Keratinocyte (primary cell): ENCODE results near the gene RUFY3.

Experiments used
- EZH2 ChIP-seq: IDR thresholded peaks from one replicate; pipeline ENCODE4 v1.6.1; 2012; ENCODE audit warnings: inconsistent platforms, mild to moderate bottlenecking, low read length, moderate library complexity
- TF ChIP-seq, protein P1 (sequence below), 3 experiments: IDR thresholded peaks in 1 of 3; conservative IDR thresholded peaks in 1 of 3; optimal IDR thresholded peaks in 1 of 3; 2 replicates in 2 of 3; 3 replicates in 1 of 3; pipeline versions ENCODE3 to v1.5.1; 2011; ENCODE audit warnings: low read length in 3 of 3, mild to moderate bottlenecking in 3 of 3, moderate library complexity in 2 of 3, control low read depth in 1 of 3, inconsistent platforms in 1 of 3; ENCODE audit not compliant: insufficient read depth in 2 of 3; ENCODE audit errors: extremely low read depth in 1 of 3

DNA sequence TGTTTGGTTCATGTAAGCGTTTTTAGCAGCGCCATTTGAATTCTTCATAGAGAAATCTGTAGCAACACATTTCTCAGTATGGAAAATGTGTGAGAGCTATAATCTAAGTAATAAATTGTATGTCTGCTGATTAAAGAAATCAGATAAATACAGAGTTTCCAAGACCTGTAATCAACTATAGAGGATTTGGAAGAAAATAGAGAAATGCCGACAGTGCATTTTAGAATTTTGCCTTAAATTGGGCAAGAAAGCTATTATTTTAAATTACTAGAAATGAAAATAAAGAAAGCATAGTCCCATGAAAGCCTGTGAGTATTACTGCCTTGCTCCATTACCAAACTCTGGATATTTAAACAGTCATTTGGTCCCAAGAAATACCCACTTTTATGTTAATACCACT is 2.7 kb downstream of the RUFY3 start:
- TF ChIP-seq, protein P1, sequence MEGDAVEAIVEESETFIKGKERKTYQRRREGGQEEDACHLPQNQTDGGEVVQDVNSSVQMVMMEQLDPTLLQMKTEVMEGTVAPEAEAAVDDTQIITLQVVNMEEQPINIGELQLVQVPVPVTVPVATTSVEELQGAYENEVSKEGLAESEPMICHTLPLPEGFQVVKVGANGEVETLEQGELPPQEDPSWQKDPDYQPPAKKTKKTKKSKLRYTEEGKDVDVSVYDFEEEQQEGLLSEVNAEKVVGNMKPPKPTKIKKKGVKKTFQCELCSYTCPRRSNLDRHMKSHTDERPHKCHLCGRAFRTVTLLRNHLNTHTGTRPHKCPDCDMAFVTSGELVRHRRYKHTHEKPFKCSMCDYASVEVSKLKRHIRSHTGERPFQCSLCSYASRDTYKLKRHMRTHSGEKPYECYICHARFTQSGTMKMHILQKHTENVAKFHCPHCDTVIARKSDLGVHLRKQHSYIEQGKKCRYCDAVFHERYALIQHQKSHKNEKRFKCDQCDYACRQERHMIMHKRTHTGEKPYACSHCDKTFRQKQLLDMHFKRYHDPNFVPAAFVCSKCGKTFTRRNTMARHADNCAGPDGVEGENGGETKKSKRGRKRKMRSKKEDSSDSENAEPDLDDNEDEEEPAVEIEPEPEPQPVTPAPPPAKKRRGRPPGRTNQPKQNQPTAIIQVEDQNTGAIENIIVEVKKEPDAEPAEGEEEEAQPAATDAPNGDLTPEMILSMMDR (optimal IDR thresholded peaks at IDR 0.05 in 1 of 3, IDR thresholded peaks at IDR 0.05 in 1 of 3, conservative IDR thresholded peaks at IDR 0.05 in 1 of 3; ENCODE audit: extremely low read depth in 1 of 3, insufficient read depth in 2 of 3, low read length in 3 of 3): no peak
- TF ChIP-seq EZH2: no peak
